ENCODE results near the gene EPB42. TPM values are rescaled to one million over a fixed set of nuclear protein-coding genes. Genes with fewer than 3 reads are reported as not detected.

The EPB42 gene
- total RNA-seq, 1 experiment from 2014 or later = not detected

GRCh38 chr15:43251185-43251870 is 30.5 kb upstream of the EPB42 start (continued):
- TF ChIP-seq ZNF121 (CRISPR knock-in tag; IDR thresholded peaks at IDR 0.05) (no peak), TEAD1 (CRISPR knock-in tag; IDR thresholded peaks at IDR 0.05) (no peak), MXD4 (CRISPR knock-in tag; IDR thresholded peaks at IDR 0.05; ENCODE audit: borderline replicate concordance) (no peak), JAZF1 (CRISPR knock-in tag; IDR thresholded peaks at IDR 0.05) (no peak)

GRCh38 chr15:43250785-43251184 is 30.0 kb upstream of the EPB42 start:
- POLR2A ChIA-PET = no interaction called here

More at GRCh38 chr15:43250785-43251184, 30.0 kb upstream of the EPB42 start:
- no peaks in the 10 kb centered on the region for H3K36me3 Mint-ChIP-seq
- no peaks in the 10 kb centered on the region for H3K4me1 Mint-ChIP-seq
- no peaks in the 10 kb centered on the region for H3K9me3 Mint-ChIP-seq
- DNase-seq (ENCODE audit: low spot score) = no peak
- no peak for ATAC-seq
- no peak overlapping the region for H3K27ac Mint-ChIP-seq
- TF ChIP-seq ZNF671 (CRISPR knock-in tag; IDR thresholded peaks at IDR 0.05) (no peak), ETV6 (CRISPR knock-in tag; IDR thresholded peaks at IDR 0.05) (no peak), TEAD1 (CRISPR knock-in tag; IDR thresholded peaks at IDR 0.05) (no peak), GTF2I (CRISPR knock-in tag; conservative IDR thresholded peaks at IDR 0.05) (no peak), ATF2 (CRISPR knock-in tag; IDR thresholded peaks at IDR 0.05; ENCODE audit: borderline replicate concordance, low read depth) (no peak), ATF3 (CRISPR knock-in tag; conservative IDR thresholded peaks at IDR 0.05) (no peak), NR2C2 (CRISPR knock-in tag; IDR thresholded peaks at IDR 0.05) (no peak), RORB (CRISPR knock-in tag; IDR thresholded peaks at IDR 0.05) (no peak), ATF1 (CRISPR knock-in tag; IDR thresholded peaks at IDR 0.05) (no peak), GABPB1 (CRISPR knock-in tag; IDR thresholded peaks at IDR 0.05) (no peak), IRF2 (CRISPR knock-in tag; IDR thresholded peaks at IDR 0.05; ENCODE audit: borderline replicate concordance, low read depth) (no peak), TP53 (CRISPR knock-in tag; IDR thresholded peaks at IDR 0.05) (no peak), NFATC4 (CRISPR knock-in tag; IDR thresholded peaks at IDR 0.05) (no peak), JAZF1 (CRISPR knock-in tag; IDR thresholded peaks at IDR 0.05) (no peak), ARID4B (CRISPR knock-in tag; IDR thresholded peaks at IDR 0.05; ENCODE audit: borderline replicate concordance) (no peak), NFE2L1 (CRISPR knock-in tag; IDR thresholded peaks at IDR 0.05) (no peak), SP1 (CRISPR knock-in tag; conservative IDR thresholded peaks at IDR 0.05) (no peak), TCF7 (CRISPR knock-in tag; IDR thresholded peaks at IDR 0.05; ENCODE audit: low read depth) (no peak)
- no peak overlapping the region for H3K4me3 Mint-ChIP-seq
- H3K27me3 Mint-ChIP-seq (ENCODE audit: low read depth) = no peaks in the 10 kb centered on the region; the same call in 1 of the 2 replicates
- CTCF ChIA-PET = interaction anchor here (0.8 to 1.2 kb wide), 3 partner anchors 17 to 32 kb away, joined by 3 to 4 read pairs (median 3); no protein-coding TSS in a partner anchor
